ENCODE results near the gene B3GAT3.

B3GAT3 gene

DNA sequence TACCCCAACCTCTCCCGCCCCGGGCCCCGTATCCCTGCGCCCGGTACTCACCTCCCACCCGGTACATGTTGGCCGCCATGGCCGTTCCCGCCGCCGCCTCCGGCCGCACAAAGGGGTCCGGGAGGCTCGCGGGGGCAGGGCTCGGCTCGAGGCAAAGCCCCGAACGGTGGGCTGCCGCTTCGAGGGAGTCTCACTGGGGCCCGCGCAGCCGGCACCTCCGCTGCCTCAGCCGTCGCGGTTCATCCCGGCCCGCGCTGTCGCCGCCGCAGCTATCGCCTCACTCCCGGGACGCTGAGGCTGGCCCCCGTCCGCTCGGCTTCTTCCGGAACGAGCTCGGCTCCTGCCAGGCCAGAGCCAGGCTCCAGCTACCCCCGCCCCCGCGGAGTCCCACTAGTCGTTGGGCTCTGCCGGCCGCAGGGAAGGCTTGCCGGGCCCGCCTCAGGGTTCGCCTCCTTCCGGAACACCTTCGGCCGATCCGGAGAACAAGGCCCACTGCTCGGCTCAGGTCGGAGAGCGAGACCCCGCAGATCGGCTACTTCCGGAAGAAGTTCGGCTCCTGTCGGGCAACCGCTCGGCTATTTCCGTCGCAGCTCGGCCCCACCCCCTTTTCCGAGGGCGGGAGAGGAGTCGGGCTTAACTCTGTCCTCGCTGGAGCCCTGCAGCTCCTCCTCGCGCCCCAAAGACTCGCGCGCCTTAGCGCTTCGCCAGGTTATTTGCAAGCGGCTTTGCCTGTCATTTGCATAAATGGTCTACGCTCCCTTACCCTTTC lies 20.2 kb downstream of the B3GAT3 start, which contains the start of gene MTA2 (continued):
- TF ChIP-seq, protein P1, sequence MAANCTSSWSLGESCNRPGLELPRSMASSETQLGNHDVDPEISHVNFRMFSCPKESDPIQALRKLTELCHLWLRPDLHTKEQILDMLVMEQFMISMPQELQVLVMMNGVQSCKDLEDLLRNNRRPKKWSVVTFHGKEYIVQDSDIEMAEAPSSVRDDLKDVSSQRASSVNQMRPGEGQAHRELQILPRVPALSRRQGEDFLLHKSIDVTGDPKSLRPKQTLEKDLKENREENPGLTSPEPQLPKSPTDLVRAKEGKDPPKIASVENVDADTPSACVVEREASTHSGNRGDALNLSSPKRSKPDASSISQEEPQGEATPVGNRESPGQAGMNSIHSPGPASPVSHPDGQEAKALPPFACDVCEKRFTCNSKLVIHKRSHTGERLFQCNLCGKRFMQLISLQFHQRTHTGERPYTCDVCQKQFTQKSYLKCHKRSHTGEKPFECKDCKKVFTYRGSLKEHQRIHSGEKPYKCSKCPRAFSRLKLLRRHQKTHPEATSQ (tag by site-specific recombination; IDR thresholded peaks at IDR 0.05) = no peak
- TF ChIP-seq ZNF600 (tag by site-specific recombination; IDR thresholded peaks at IDR 0.05) (peak; percentile 6; the same call in 1 of the 2 replicates), ZNF140 (tag by site-specific recombination; IDR thresholded peaks at IDR 0.05) (no peak), MEIS1 (CRISPR knock-in tag; IDR thresholded peaks at IDR 0.05; ENCODE audit: borderline replicate concordance) (no peak), ZNF555 (tag by site-specific recombination; conservative IDR thresholded peaks at IDR 0.05) (no peak), ZNF138 (tag by site-specific recombination; IDR thresholded peaks at IDR 0.05; ENCODE audit: borderline replicate concordance) (no peak), KLF1 (tag by site-specific recombination; IDR thresholded peaks at IDR 0.05) (no peak), ZNF175 (tag by site-specific recombination; IDR thresholded peaks at IDR 0.05) (no peak), SP7 (tag by site-specific recombination; IDR thresholded peaks at IDR 0.05) (0 out of 2 replicates have a peak, but pooled peaks have one; percentile 20), SP3 (tag by site-specific recombination; IDR thresholded peaks at IDR 0.05) (peak; percentile 53), ZNF302 (tag by site-specific recombination; IDR thresholded peaks at IDR 0.05; ENCODE audit: low read depth) (no peak), PRDM6 (tag by site-specific recombination; IDR thresholded peaks at IDR 0.05) (no peak), ZNF148 (tag by site-specific recombination; IDR thresholded peaks at IDR 0.05; ENCODE audit: borderline replicate concordance) (no peak), ZNF350 (tag by site-specific recombination; IDR thresholded peaks at IDR 0.05) (no peak), ZBTB7A (tag by site-specific recombination; IDR thresholded peaks at IDR 0.05; ENCODE audit: low read depth) (no peak), BCL6B (tag by site-specific recombination; IDR thresholded peaks at IDR 0.05) (no peak), ZNF133 (tag by site-specific recombination; IDR thresholded peaks at IDR 0.05) (no peak)
- TF ChIP-seq, protein P2, sequence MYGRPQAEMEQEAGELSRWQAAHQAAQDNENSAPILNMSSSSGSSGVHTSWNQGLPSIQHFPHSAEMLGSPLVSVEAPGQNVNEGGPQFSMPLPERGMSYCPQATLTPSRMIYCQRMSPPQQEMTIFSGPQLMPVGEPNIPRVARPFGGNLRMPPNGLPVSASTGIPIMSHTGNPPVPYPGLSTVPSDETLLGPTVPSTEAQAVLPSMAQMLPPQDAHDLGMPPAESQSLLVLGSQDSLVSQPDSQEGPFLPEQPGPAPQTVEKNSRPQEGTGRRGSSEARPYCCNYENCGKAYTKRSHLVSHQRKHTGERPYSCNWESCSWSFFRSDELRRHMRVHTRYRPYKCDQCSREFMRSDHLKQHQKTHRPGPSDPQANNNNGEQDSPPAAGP (tag by site-specific recombination; IDR thresholded peaks at IDR 0.05) = no peak
- TF ChIP-seq, protein P3, sequence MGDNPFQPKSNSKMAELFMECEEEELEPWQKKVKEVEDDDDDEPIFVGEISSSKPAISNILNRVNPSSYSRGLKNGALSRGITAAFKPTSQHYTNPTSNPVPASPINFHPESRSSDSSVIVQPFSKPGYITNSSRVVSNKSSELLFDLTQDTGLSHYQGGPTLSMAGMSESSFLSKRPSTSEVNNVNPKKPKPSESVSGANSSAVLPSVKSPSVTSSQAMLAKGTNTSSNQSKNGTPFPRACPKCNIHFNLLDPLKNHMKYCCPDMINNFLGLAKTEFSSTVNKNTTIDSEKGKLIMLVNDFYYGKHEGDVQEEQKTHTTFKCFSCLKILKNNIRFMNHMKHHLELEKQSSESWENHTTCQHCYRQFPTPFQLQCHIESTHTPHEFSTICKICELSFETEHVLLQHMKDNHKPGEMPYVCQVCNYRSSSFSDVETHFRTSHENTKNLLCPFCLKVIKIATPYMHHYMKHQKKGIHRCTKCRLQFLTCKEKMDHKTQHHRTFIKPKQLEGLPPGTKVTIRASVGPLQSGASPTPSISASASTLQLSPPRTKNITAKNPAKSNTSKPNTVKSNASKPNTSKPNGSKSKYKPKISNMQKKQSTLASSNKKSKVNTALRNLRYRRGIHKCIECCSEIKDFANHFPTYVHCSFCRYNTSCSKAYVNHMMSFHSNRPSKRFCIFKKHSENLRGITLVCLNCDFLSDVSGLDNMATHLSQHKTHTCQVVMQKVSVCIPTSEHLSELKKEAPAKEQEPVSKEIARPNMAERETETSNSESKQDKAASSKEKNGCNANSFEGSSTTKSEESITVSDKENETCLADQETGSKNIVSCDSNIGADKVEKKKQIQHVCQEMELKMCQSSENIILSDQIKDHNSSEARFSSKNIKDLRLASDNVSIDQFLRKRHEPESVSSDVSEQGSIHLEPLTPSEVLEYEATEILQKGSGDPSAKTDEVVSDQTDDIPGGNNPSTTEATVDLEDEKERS (tag by site-specific recombination; IDR thresholded peaks at IDR 0.05) = no peak
- TF ChIP-seq, protein P4, sequence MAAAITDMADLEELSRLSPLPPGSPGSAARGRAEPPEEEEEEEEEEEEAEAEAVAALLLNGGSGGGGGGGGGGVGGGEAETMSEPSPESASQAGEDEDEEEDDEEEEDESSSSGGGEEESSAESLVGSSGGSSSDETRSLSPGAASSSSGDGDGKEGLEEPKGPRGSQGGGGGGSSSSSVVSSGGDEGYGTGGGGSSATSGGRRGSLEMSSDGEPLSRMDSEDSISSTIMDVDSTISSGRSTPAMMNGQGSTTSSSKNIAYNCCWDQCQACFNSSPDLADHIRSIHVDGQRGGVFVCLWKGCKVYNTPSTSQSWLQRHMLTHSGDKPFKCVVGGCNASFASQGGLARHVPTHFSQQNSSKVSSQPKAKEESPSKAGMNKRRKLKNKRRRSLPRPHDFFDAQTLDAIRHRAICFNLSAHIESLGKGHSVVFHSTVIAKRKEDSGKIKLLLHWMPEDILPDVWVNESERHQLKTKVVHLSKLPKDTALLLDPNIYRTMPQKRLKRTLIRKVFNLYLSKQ (tag by site-specific recombination; IDR thresholded peaks at IDR 0.05; ENCODE audit: borderline replicate concordance) = no peak
- TF ChIP-seq, protein P5, sequence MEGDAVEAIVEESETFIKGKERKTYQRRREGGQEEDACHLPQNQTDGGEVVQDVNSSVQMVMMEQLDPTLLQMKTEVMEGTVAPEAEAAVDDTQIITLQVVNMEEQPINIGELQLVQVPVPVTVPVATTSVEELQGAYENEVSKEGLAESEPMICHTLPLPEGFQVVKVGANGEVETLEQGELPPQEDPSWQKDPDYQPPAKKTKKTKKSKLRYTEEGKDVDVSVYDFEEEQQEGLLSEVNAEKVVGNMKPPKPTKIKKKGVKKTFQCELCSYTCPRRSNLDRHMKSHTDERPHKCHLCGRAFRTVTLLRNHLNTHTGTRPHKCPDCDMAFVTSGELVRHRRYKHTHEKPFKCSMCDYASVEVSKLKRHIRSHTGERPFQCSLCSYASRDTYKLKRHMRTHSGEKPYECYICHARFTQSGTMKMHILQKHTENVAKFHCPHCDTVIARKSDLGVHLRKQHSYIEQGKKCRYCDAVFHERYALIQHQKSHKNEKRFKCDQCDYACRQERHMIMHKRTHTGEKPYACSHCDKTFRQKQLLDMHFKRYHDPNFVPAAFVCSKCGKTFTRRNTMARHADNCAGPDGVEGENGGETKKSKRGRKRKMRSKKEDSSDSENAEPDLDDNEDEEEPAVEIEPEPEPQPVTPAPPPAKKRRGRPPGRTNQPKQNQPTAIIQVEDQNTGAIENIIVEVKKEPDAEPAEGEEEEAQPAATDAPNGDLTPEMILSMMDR (tag by site-specific recombination; IDR thresholded peaks at IDR 0.05) = no peak
- TF ChIP-seq, protein P6, sequence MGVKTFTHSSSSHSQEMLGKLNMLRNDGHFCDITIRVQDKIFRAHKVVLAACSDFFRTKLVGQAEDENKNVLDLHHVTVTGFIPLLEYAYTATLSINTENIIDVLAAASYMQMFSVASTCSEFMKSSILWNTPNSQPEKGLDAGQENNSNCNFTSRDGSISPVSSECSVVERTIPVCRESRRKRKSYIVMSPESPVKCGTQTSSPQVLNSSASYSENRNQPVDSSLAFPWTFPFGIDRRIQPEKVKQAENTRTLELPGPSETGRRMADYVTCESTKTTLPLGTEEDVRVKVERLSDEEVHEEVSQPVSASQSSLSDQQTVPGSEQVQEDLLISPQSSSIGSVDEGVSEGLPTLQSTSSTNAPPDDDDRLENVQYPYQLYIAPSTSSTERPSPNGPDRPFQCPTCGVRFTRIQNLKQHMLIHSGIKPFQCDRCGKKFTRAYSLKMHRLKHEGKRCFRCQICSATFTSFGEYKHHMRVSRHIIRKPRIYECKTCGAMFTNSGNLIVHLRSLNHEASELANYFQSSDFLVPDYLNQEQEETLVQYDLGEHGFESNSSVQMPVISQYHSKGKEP (tag by site-specific recombination; IDR thresholded peaks at IDR 0.05) = no peak
